ENCODE results near the gene SLC27A5.
"Not testable (repeated sequence)": the region's sequence is repeated elsewhere in the genome, so short reads cannot be mapped to it uniquely, and the experiment has no call there.

DNA sequence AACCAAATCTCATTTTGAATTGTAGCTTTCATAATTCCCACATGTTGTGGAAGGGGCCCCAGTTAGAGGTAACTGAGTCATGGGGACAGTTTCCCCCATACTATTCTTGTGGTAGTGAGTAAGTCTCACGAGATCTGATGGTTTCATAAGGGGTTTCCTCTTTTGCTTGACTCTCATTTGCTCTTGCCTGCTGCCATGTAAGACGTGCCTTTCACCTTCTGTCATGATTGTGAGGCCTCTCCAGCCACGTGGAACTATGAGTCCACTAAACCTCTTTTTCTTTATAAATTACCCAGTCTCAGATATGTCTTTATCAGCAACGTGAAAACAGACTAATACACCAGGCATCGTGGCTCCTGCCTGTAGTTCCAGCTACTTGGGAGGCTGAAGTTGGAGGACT, 61.8 kb downstream of the SLC27A5 start:
- TF ChIP-seq, protein P1, sequence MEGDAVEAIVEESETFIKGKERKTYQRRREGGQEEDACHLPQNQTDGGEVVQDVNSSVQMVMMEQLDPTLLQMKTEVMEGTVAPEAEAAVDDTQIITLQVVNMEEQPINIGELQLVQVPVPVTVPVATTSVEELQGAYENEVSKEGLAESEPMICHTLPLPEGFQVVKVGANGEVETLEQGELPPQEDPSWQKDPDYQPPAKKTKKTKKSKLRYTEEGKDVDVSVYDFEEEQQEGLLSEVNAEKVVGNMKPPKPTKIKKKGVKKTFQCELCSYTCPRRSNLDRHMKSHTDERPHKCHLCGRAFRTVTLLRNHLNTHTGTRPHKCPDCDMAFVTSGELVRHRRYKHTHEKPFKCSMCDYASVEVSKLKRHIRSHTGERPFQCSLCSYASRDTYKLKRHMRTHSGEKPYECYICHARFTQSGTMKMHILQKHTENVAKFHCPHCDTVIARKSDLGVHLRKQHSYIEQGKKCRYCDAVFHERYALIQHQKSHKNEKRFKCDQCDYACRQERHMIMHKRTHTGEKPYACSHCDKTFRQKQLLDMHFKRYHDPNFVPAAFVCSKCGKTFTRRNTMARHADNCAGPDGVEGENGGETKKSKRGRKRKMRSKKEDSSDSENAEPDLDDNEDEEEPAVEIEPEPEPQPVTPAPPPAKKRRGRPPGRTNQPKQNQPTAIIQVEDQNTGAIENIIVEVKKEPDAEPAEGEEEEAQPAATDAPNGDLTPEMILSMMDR (IDR thresholded peaks at IDR 0.05; ENCODE audit: low read length): not testable (repeated sequence)
- not testable (repeated sequence) for TF ChIP-seq EZH2 (optimal IDR thresholded peaks at IDR 0.05; ENCODE audit: low read depth, low read length); EZH2phosphoT487 (IDR thresholded peaks at IDR 0.05; ENCODE audit: low read length)

All from MM.1S (cell line).